MM.1S (cell line): ENCODE measurements around the gene RNF224.

Experiments
- CTCF ChIP-seq: fragments of 300-600 bp; sonication (generic); IDR thresholded peaks from 2 replicates; pipeline ENCODE4 v1.5.1; 2016; ENCODE audit warnings: antibody characterized with exemption, low read length, mixed read lengths
- EZH2 ChIP-seq: fragments of 300-600 bp; sonication (generic); optimal IDR thresholded peaks from 2 replicates; pipeline ENCODE3; 2017; ENCODE audit warnings: low read depth, mild to moderate bottlenecking, antibody characterized with exemption, low read length, mixed read lengths

GRCh38 chr9:137271696-137272076 is 44.4 kb downstream of the RNF224 start:
- TF ChIP-seq CTCF: no peak
- TF ChIP-seq EZH2: no peak
